Body of pancreas (tissue), 4 donors: Measurements from ENCODE around the gene MICAL2.

Source experiments
- POLR2A ChIP-seq, 3 donors: fragments of 450-650 bp; IDR thresholded peaks; one replicate each; pipeline ENCODE4 v1.6.1; 2016; ENCODE audit warnings: antibody characterized with exemption in 3 of 3, mild to moderate bottlenecking in 2 of 3
- TF ChIP-seq, protein P1 (sequence below), 7 experiments: fragments of 450-650 bp in 4 of 7; fragments of 200-600 bp in 3 of 7; sonication (generic) in 3 of 7; IDR thresholded peaks; one replicate each; pipeline ENCODE4 v1.5.1; 2016 to 2019; ENCODE audit warnings: antibody characterized with exemption in 7 of 7

GRCh38 chr11:12286606-12287005, 176.2 kb downstream of the MICAL2 start:
- TF ChIP-seq, protein P1, sequence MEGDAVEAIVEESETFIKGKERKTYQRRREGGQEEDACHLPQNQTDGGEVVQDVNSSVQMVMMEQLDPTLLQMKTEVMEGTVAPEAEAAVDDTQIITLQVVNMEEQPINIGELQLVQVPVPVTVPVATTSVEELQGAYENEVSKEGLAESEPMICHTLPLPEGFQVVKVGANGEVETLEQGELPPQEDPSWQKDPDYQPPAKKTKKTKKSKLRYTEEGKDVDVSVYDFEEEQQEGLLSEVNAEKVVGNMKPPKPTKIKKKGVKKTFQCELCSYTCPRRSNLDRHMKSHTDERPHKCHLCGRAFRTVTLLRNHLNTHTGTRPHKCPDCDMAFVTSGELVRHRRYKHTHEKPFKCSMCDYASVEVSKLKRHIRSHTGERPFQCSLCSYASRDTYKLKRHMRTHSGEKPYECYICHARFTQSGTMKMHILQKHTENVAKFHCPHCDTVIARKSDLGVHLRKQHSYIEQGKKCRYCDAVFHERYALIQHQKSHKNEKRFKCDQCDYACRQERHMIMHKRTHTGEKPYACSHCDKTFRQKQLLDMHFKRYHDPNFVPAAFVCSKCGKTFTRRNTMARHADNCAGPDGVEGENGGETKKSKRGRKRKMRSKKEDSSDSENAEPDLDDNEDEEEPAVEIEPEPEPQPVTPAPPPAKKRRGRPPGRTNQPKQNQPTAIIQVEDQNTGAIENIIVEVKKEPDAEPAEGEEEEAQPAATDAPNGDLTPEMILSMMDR (IDR thresholded peaks at IDR 0.05): no peak
- TF ChIP-seq POLR2A (IDR thresholded peaks at IDR 0.05): no peak
